Mesothelial cell of epicardium (in vitro differentiated cells): Measurements from ENCODE around the gene PHACTR1. TPM values are rescaled to one million over a fixed set of nuclear protein-coding genes. Genes with fewer than 3 reads are reported as not detected.
"Not testable (repeated sequence)": the region's sequence is repeated elsewhere in the genome, so short reads cannot be mapped to it uniquely, and the experiment has no call there.

Source experiments
- DNase-seq, 2 experiments: peaks; one replicate each; pipeline ENCODE4 v3.0.0; 2021; ENCODE audit warnings: low spot score in 2 of 2; ENCODE audit not compliant: unreplicated experiment in 2 of 2
- H3K27ac Mint-ChIP-seq: 2 replicates; pipeline ENCODE4 v1.8.0; 2021; ENCODE audit warnings: mixed read lengths
- H3K27me3 Mint-ChIP-seq: 2 replicates; pipeline ENCODE4 v1.8.0; 2021; ENCODE audit warnings: low read depth, mixed read lengths
- H3K36me3 Mint-ChIP-seq: 2 replicates; pipeline ENCODE4 v1.8.0; 2021; ENCODE audit warnings: mixed read lengths
- H3K4me1 Mint-ChIP-seq: 2 replicates; pipeline ENCODE4 v1.8.0; 2021; ENCODE audit warnings: mixed read lengths
- H3K4me3 Mint-ChIP-seq: 2 replicates; pipeline ENCODE4 v1.8.0; 2021; ENCODE audit warnings: mild to moderate bottlenecking, moderate library complexity, mixed read lengths
- H3K9me3 Mint-ChIP-seq: 2 replicates; pipeline ENCODE4 v1.8.0; 2021; ENCODE audit warnings: mixed read lengths
- CTCF ChIP-seq: fragments of 200-600 bp; sonication (generic); IDR thresholded peaks from one replicate; pipeline ENCODE4 v1.5.0; 2021; ENCODE audit warnings: antibody characterized with exemption; ENCODE audit not compliant: unreplicated experiment
- total RNA-seq: library from RNA; stranded (reverse); gene quantifications from 3 replicates; pipeline ENCODE4 v1.2.1, GENCODE V29; 2021

PHACTR1 gene
- total RNA-seq, 1 donor from 2014 or later: 0.76 TPM

GRCh38 chr6:13311155-13311554 is 594.6 kb downstream of the PHACTR1 start:
- DNase-seq: no peak
- H3K4me3 Mint-ChIP-seq: no peak overlapping the region
- peaks cover 35% of the 10 kb centered on the region for H3K36me3 Mint-ChIP-seq
- no peaks in the 10 kb centered on the region for H3K9me3 Mint-ChIP-seq
- H3K27ac Mint-ChIP-seq: no peak overlapping the region
- H3K27me3 Mint-ChIP-seq: no peaks in the 10 kb centered on the region
- no peak for TF ChIP-seq CTCF
- H3K4me1 Mint-ChIP-seq: no peaks in the 10 kb centered on the region

- DNase-seq: no peak
- H3K4me1 Mint-ChIP-seq: no peaks in the 10 kb centered on the region
- H3K9me3 Mint-ChIP-seq: no peaks in the 10 kb centered on the region
- H3K27me3 Mint-ChIP-seq: no peaks in the 10 kb centered on the region
- no peak overlapping the region for H3K27ac Mint-ChIP-seq
- peaks cover 37% of the 10 kb centered on the region for H3K36me3 Mint-ChIP-seq
- TF ChIP-seq CTCF: no peak
- H3K4me3 Mint-ChIP-seq: no peak overlapping the region
These were observed 598.2 kb downstream of the PHACTR1 start for GRCh38 chr6:13314806-13315205.

DNA sequence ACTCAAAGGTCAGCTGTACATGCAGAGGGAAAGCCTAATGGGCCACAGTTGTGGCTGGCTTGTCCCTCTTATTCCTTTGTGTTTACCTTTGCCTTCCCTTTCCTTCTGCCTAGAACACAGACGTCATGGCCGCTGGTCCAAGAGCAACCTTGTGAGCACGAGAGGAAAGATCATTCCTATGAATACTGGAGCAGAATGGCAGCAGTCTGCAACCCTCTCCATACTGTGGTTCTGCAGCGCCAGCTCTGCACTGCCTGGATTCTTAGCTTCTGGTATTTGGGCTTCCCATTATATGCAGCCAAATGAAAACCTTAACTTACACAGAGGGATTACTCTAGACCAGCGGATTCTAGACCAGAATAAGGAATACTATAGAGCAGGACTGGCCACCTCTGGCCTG is 599.3 kb downstream of the PHACTR1 start:
- Mint-ChIP-seq H3K9me3 (no peaks in the 10 kb centered on the region), H3K4me1 (no peaks in the 10 kb centered on the region), H3K27me3 (no peaks in the 10 kb centered on the region), H3K36me3 (peaks cover 45% of the 10 kb centered on the region), H3K27ac (no peak overlapping the region), H3K4me3 (no peak overlapping the region)
- TF ChIP-seq CTCF: no peak
- no peak for DNase-seq

GRCh38 chr6:13318821-13319220 is 602.3 kb downstream of the PHACTR1 start:
- Mint-ChIP-seq H3K4me3 (no peak overlapping the region), H3K36me3 (peaks cover 53% of the 10 kb centered on the region), H3K27me3 (no peaks in the 10 kb centered on the region), H3K4me1 (no peaks in the 10 kb centered on the region), H3K27ac (no peak overlapping the region), H3K9me3 (no peaks in the 10 kb centered on the region)
- DNase-seq: no peak
- TF ChIP-seq CTCF: no peak

DNA sequence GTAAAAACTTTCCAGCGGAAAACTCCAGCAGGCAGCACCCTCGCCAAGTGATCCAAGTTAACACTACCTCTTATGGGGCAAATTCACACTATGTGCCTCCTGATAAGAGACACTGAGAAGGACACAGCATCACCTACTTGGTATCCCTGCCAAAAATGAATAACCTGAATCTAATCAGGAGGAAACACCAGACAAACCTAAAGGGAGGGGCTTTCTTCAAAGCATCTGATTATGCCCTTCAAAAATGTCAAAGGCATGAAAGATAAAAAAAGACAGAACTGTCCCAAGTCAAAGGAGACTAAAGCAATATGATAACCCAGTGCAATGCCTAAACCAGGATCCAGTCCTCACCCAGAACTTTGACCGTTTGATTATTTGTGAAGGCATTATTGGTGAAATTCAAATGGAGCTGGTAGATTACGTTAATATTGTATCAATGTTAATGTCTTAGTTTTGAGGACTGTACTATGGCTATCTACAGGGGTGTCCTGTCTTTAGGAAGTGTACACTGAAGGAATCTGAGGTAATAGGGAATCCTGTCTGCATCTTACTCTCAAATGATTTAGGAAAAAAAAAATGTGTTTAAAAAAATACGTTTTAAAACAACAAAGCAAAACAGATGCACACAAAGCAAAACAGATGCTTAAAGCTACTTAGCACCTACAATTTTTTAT is 603.5 kb downstream of the PHACTR1 start:
- Mint-ChIP-seq H3K4me3 (no peak overlapping the region), H3K27ac (no peak overlapping the region), H3K4me1 (no peaks in the 10 kb centered on the region), H3K36me3 (peaks cover 63% of the 10 kb centered on the region), H3K9me3 (no peaks in the 10 kb centered on the region), H3K27me3 (no peaks in the 10 kb centered on the region)
- no peak for TF ChIP-seq CTCF
- no peak for DNase-seq

- not testable (repeated sequence) for H3K4me3 Mint-ChIP-seq, H3K27ac Mint-ChIP-seq, DNase-seq, H3K27me3 Mint-ChIP-seq, H3K9me3 Mint-ChIP-seq
- peaks cover 36% of the 10 kb centered on the region for H3K36me3 Mint-ChIP-seq
- peaks cover 21% of the 10 kb centered on the region for H3K4me1 Mint-ChIP-seq
These were observed 609.5 kb downstream of the PHACTR1 start for GRCh38 chr6:13326031-13326586.
